G401 (cell line): Measurements from ENCODE around the gene TRIM25. TPM values are rescaled to one million over a fixed set of nuclear protein-coding genes. Genes with fewer than 3 reads are reported as not detected.

Experiments
- DNase-seq: peaks from one replicate; pipeline ENCODE4 v3.0.0-alpha.2; 2015; ENCODE audit warnings: low spot score
- in situ Hi-C: cut with HindIII; loops from 2 replicates; pipeline ENCODE4 v1.10.0; 2016; ENCODE audit warnings: low sequenced_read_pairs, mixed read lengths
- total RNA-seq: library from RNA; depleted of rRNA; stranded (reverse); fragments of >200 nt; shearing (Covaris generic); gene quantifications from 2 replicates; pipeline ENCODE4 v1.2.3, GENCODE V29; 2014

Gene TRIM25
- total RNA-seq, 1 experiment from 2014 or later, result 5.6 TPM

- in situ Hi-C loops, result no loop called here
- DNase-seq, result no peak
Measured at GRCh38 chr17:56898874-56899273, 15.0 kb downstream of the TRIM25 start.

- no peak for DNase-seq
- in situ Hi-C loops, result no loop called here
Measured at GRCh38 chr17:56897646-56898424, 16.0 kb downstream of the TRIM25 start.

- DNase-seq, result no peak
- in situ Hi-C loops, result no loop called here
Measured at GRCh38 chr17:56896968-56897359, 16.9 kb downstream of the TRIM25 start.

GRCh38 chr17:56896217-56896967 lies 17.5 kb downstream of the TRIM25 start:
- in situ Hi-C loops, result no loop called here
- DNase-seq, result no peak

GRCh38 chr17:56894859-56895455 lies 18.9 kb downstream of the TRIM25 start:
- DNase-seq, result no peak
- in situ Hi-C loops, result no loop called here

GRCh38 chr17:56893503-56893902 lies 20.3 kb downstream of the TRIM25 start:
- in situ Hi-C loops, result no loop called here
- no peak for DNase-seq

GRCh38 chr17:56892333-56892732 lies 21.5 kb downstream of the TRIM25 start:
- DNase-seq, result no peak
- in situ Hi-C loops, result no loop called here

- in situ Hi-C loops, result no loop called here
- DNase-seq, result no peak
Measured at GRCh38 chr17:56891751-56892150, 22.1 kb downstream of the TRIM25 start.

- DNase-seq, result no peak
- in situ Hi-C loops, result no loop called here
Measured at GRCh38 chr17:56890906-56891674, 22.8 kb downstream of the TRIM25 start.

GRCh38 chr17:56890390-56890789 lies 23.5 kb downstream of the TRIM25 start:
- no peak for DNase-seq
- in situ Hi-C loops, result no loop called here

- no peak for DNase-seq
- in situ Hi-C loops, result no loop called here
Measured at GRCh38 chr17:56887552-56888467, 26.0 kb downstream of the TRIM25 start.

- no peak for DNase-seq
- in situ Hi-C loops, result no loop called here
Measured at GRCh38 chr17:56887105-56887504, 26.7 kb downstream of the TRIM25 start.

- in situ Hi-C loops, result no loop called here
- DNase-seq, result no peak
Measured at GRCh38 chr17:56886288-56886731, 27.5 kb downstream of the TRIM25 start.

- in situ Hi-C loops, result no loop called here
- no peak for DNase-seq
Measured at GRCh38 chr17:56885312-56885657, 28.6 kb downstream of the TRIM25 start.

- in situ Hi-C loops, result no loop called here
- DNase-seq, result no peak
Measured at GRCh38 chr17:56884483-56885311, 29.2 kb downstream of the TRIM25 start.

- no peak for DNase-seq
- in situ Hi-C loops, result no loop called here
Measured at GRCh38 chr17:56883616-56884015, 30.2 kb downstream of the TRIM25 start.

- DNase-seq, result no peak
- in situ Hi-C loops, result no loop called here
Measured at GRCh38 chr17:56881685-56882295, 32.1 kb downstream of the TRIM25 start.
